Endothelial cell (in vitro differentiated cells): Measurements from ENCODE around the gene HGFAC. TPM values are rescaled to one million over a fixed set of nuclear protein-coding genes. Genes with fewer than 3 reads are reported as not detected.

ENCODE experiments used
- DNase-seq: peaks from one replicate; pipeline ENCODE4 v3.0.0; 2021; ENCODE audit warnings: low spot score
- H3K27ac Mint-ChIP-seq: one replicate; pipeline ENCODE4 v1.8.0; 2021; ENCODE audit warnings: mixed read lengths, inconsistent platforms; ENCODE audit not compliant: unreplicated experiment
- H3K27me3 Mint-ChIP-seq: one replicate; pipeline ENCODE4 v1.8.0; 2021; ENCODE audit warnings: mild to moderate bottlenecking, moderate library complexity, mixed read lengths, inconsistent platforms; ENCODE audit not compliant: unreplicated experiment
- H3K36me3 Mint-ChIP-seq: one replicate; pipeline ENCODE4 v1.8.0; 2021; ENCODE audit warnings: mild to moderate bottlenecking, low read depth, mixed read lengths, inconsistent platforms; ENCODE audit not compliant: unreplicated experiment
- H3K4me1 Mint-ChIP-seq: one replicate; pipeline ENCODE4 v1.8.0; 2021; ENCODE audit warnings: mild to moderate bottlenecking, mixed read lengths, inconsistent platforms; ENCODE audit not compliant: unreplicated experiment
- H3K4me3 Mint-ChIP-seq: one replicate; pipeline ENCODE4 v1.8.0; 2021; ENCODE audit warnings: mild to moderate bottlenecking, mixed read lengths, inconsistent platforms; ENCODE audit not compliant: unreplicated experiment
- H3K9me3 Mint-ChIP-seq: one replicate; pipeline ENCODE4 v1.8.0; 2021; ENCODE audit warnings: mixed read lengths, inconsistent platforms; ENCODE audit not compliant: unreplicated experiment
- total RNA-seq: library from RNA; stranded (reverse); fragmentation: NEBNext Ultra II Directional; extraction: Animal tissue kit (Norgen Biotek cat#: 25700); gene quantifications from one replicate; pipeline ENCODE4 v1.2.1, GENCODE V29; 2021; ENCODE audit not compliant: unreplicated experiment
- TF ChIP-seq, protein P1 (sequence below): fragments of 200-600 bp; sonication (generic); IDR thresholded peaks from one replicate; pipeline ENCODE4 v1.5.0; 2021; ENCODE audit warnings: antibody characterized with exemption; ENCODE audit not compliant: unreplicated experiment

Gene HGFAC
- total RNA-seq, 1 donor from 2014 or later, result 2.4 TPM

DNA sequence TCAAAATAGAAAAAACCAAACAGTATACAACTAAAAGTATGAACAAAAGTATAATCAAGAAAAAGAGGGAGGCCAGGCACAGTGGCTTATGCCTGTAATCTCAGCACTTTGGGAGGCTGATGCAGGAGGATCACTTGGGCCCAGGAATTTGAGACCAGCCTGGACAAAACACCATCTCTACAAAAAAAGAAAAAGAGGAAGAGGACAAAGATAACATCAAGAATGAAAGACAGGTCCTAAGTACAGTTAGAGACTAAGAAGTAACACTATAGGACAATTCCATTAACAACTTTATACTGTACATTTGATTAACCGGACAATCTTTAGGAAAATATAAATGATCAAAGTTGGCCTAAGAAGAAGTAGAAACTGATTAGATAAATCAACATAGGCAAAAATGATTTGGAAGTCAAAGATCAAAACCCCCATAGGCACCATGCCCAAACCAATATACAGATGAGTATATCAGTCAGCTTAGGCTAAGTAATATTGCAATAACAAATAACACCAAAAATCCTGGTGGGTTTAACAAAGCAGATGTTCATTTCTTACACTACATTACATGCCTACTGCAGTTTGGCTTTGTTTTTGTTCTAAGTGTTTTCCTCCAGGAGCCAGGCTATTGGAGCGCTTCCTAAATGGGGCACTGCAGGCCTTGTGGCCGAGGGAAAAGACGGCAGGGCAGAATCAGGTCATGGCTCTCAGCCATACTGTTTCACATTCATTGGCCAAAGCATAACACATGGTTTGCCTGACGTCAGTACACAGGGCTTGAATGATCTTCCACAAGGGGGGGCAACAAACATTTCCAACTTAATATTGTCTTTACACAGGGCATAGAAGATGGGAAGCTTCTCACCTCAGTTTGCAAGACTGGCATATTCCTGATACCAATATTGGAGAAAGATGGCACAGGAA lies 42.2 kb upstream of the HGFAC start:
- H3K27ac Mint-ChIP-seq, result no peak overlapping the region
- H3K27me3 Mint-ChIP-seq, result no peaks in the 10 kb centered on the region
- H3K4me1 Mint-ChIP-seq, result no peaks in the 10 kb centered on the region
- peaks cover 27% of the 10 kb centered on the region for H3K36me3 Mint-ChIP-seq
- H3K4me3 Mint-ChIP-seq, result no peak overlapping the region
- no peak for DNase-seq
- no peaks in the 10 kb centered on the region for H3K9me3 Mint-ChIP-seq
- TF ChIP-seq, protein P1, sequence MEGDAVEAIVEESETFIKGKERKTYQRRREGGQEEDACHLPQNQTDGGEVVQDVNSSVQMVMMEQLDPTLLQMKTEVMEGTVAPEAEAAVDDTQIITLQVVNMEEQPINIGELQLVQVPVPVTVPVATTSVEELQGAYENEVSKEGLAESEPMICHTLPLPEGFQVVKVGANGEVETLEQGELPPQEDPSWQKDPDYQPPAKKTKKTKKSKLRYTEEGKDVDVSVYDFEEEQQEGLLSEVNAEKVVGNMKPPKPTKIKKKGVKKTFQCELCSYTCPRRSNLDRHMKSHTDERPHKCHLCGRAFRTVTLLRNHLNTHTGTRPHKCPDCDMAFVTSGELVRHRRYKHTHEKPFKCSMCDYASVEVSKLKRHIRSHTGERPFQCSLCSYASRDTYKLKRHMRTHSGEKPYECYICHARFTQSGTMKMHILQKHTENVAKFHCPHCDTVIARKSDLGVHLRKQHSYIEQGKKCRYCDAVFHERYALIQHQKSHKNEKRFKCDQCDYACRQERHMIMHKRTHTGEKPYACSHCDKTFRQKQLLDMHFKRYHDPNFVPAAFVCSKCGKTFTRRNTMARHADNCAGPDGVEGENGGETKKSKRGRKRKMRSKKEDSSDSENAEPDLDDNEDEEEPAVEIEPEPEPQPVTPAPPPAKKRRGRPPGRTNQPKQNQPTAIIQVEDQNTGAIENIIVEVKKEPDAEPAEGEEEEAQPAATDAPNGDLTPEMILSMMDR, result no peak

DNA sequence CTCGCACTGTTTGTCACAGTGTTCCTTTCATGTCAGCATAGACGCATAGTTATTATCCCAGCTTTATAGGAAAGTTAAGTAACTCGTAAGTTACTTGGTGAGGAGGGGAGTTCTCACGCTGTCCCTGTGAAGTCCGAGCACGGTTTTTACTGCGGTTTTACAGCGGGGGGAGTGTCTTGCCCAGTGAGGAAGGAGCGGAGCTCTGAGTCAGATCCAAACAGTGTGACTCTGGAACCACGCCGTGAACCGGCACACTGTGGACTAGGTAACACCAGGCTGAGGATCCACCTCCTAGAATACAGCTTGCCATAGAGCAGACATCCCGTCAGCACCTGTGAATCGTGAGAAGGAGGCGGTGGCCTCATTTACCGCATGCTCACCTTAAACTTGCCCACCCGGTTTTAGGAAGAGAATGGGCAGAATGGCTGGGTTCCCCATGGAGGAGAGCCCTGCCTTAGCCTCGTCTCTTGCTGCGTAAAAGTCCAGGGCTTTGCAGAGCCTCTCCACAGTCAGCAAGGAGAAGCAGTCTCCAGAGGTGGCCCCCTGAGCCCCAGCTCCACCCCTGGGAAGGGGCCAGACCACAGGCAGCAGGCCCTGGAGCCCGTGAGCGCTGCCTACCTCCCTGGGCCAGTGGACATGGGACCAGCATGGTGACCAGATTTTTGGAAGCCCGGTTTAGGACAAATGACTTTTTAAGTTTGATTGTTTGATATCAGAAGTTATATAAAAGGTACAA lies 40.2 kb upstream of the HGFAC start:
- H3K36me3 Mint-ChIP-seq, result peaks cover 22% of the 10 kb centered on the region
- TF ChIP-seq, protein P1, result no peak
- no peak overlapping the region for H3K4me3 Mint-ChIP-seq
- no peaks in the 10 kb centered on the region for H3K4me1 Mint-ChIP-seq
- no peak overlapping the region for H3K27ac Mint-ChIP-seq
- DNase-seq, result no peak
- no peaks in the 10 kb centered on the region for H3K27me3 Mint-ChIP-seq
- no peaks in the 10 kb centered on the region for H3K9me3 Mint-ChIP-seq

DNA sequence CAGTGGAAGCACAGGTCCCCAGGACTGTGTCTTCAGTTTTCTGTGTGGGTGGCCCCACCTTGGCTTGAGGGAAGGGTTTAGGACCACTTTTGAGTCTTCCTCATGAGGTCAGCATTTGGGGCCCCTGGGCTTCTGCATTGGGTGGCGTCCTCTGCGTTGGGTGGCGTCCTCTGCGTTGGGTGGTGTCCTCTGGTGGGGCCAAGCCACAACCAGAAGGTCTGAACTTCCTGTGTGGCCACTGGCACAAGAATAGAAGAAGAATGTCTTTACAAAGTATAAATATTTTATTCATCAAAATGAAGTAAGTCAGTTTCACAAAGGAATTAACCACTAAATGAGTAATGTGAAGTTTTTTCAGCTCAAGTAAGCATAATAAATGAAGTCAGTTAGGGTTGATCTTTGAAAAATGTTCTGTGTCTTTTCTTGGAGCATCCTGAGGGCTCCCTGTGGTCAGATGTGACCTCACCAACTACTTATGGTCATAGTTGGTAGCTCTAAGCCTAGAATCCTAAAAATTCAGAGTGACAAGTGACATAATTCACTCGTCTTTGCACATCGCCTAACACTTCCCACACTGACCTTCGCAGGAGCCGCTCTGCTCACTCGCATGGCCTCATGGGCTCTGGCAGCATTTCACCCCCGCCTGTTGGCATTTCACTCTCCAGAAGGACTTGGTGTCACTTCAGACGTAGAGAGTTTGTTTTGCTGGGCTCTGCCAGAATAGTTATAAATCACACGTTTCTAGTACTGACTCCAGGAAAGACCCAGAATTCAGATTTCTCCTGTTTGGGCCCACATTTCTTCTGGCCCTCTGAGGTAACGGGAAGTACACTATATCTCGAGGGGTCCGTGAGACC lies 39.0 kb upstream of the HGFAC start:
- no peaks in the 10 kb centered on the region for H3K9me3 Mint-ChIP-seq
- H3K27ac Mint-ChIP-seq, result no peak overlapping the region
- H3K36me3 Mint-ChIP-seq, result peaks cover 20% of the 10 kb centered on the region
- TF ChIP-seq, protein P1, result no peak
- H3K4me3 Mint-ChIP-seq, result no peak overlapping the region
- no peaks in the 10 kb centered on the region for H3K4me1 Mint-ChIP-seq
- H3K27me3 Mint-ChIP-seq, result no peaks in the 10 kb centered on the region
- DNase-seq, result no peak

DNA sequence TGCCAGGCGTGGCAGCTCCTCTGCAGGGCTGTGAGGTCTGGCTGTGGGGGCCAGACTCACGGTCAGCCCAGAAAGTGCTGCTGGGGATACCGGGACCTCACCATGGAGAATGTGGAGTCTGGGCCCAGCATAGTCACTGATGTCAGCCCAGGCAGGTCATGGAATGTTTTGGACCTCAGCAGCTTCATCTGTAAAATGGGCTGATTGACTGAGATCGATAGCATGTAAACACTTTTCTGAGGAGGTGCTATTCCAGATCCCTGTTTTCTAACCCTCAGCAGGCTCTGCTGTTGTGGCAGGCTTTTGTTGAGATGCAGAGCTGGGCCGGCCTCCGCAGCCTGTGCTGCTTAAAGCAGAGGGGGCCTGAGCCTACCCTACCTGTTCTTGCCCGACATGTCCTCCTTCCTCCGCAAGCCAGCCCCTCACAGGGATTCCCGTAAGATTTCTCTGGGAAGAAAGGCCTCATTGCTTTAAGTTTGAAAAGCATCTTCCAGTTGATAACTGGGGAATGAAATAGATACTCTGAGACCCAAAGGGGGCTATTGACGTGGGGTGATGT lies 38.3 kb upstream of the HGFAC start:
- TF ChIP-seq, protein P1, result no peak
- Mint-ChIP-seq H3K27me3 (no peaks in the 10 kb centered on the region), H3K27ac (no peak overlapping the region), H3K9me3 (no peaks in the 10 kb centered on the region), H3K36me3 (peaks cover 20% of the 10 kb centered on the region), H3K4me1 (no peaks in the 10 kb centered on the region), H3K4me3 (no peak overlapping the region)
- DNase-seq, result no peak
